HEK293 (cell line): ENCODE measurements around the gene NEXN.

Experiments used
- OVOL3 ChIP-seq: fragments of 450-650 bp; formaldehyde crosslinking; IDR thresholded peaks from 2 replicates; pipeline ENCODE4 v1.5.1; 2016; ENCODE audit warnings: missing biosample characterization, missing genetic modification characterization
- PRDM1 ChIP-seq: fragments of 450-650 bp; formaldehyde crosslinking; IDR thresholded peaks from 2 replicates; pipeline ENCODE4; 2016; ENCODE audit warnings: missing biosample characterization, missing genetic modification characterization
- RBAK ChIP-seq: fragments of 450-650 bp; formaldehyde crosslinking; IDR thresholded peaks from 2 replicates; pipeline ENCODE4 v1.5.1; 2016; ENCODE audit warnings: missing biosample characterization, missing genetic modification characterization
- SCRT1 ChIP-seq: fragments of 450-650 bp; formaldehyde crosslinking; IDR thresholded peaks from 2 replicates; pipeline ENCODE4 v1.5.1; 2016; ENCODE audit warnings: missing biosample characterization, missing genetic modification characterization, borderline replicate concordance
- SP2 ChIP-seq: fragments of 450-650 bp; formaldehyde crosslinking; IDR thresholded peaks from 2 replicates; pipeline ENCODE4 v1.5.1; 2016; ENCODE audit warnings: missing biosample characterization, missing genetic modification characterization
- ZBTB10 ChIP-seq: fragments of 450-650 bp; formaldehyde crosslinking; IDR thresholded peaks from 2 replicates; pipeline ENCODE4 v1.5.1; 2016; ENCODE audit warnings: missing biosample characterization, missing genetic modification characterization
- ZFHX2 ChIP-seq: fragments of 450-650 bp; formaldehyde crosslinking; conservative IDR thresholded peaks from 2 replicates; pipeline ENCODE4 v1.5.1; 2016; ENCODE audit warnings: missing biosample characterization, missing genetic modification characterization
- ZFP41 ChIP-seq: fragments of 450-650 bp; formaldehyde crosslinking; IDR thresholded peaks from 2 replicates; pipeline ENCODE4 v1.5.1; 2016; ENCODE audit warnings: missing biosample characterization, missing genetic modification characterization, borderline replicate concordance
- ZNF112 ChIP-seq: fragments of 450-650 bp; formaldehyde crosslinking; IDR thresholded peaks from 2 replicates; pipeline ENCODE4 v1.5.0; 2017; ENCODE audit warnings: missing biosample characterization, missing genetic modification characterization
- ZNF121 ChIP-seq: fragments of 450-650 bp; formaldehyde crosslinking; IDR thresholded peaks from 2 replicates; pipeline ENCODE4 v1.5.1; 2016; ENCODE audit warnings: missing biosample characterization, missing genetic modification characterization
- ZNF146 ChIP-seq: fragments of 450-650 bp; formaldehyde crosslinking; IDR thresholded peaks from 2 replicates; pipeline ENCODE4 v1.5.1; 2016; ENCODE audit warnings: missing biosample characterization, missing genetic modification characterization
- ZNF157 ChIP-seq: fragments of 450-650 bp; formaldehyde crosslinking; IDR thresholded peaks from 2 replicates; pipeline ENCODE4 v1.5.1; 2016; ENCODE audit warnings: missing biosample characterization, missing genetic modification characterization
- ZNF16 ChIP-seq: fragments of 450-650 bp; formaldehyde crosslinking; IDR thresholded peaks from 2 replicates; pipeline ENCODE4 v1.5.1; 2016; ENCODE audit warnings: low read depth, missing biosample characterization, missing genetic modification characterization
- ZNF18 ChIP-seq: fragments of 450-650 bp; formaldehyde crosslinking; IDR thresholded peaks from 2 replicates; pipeline ENCODE4 v1.5.1; 2016; ENCODE audit warnings: missing biosample characterization, missing genetic modification characterization
- ZNF184 ChIP-seq: fragments of 450-650 bp; IDR thresholded peaks from 2 replicates; pipeline ENCODE4 v1.5.1; 2018; ENCODE audit warnings: missing biosample characterization, mild to moderate bottlenecking, missing genetic modification characterization
- ZNF2 ChIP-seq: fragments of 450-650 bp; formaldehyde crosslinking; IDR thresholded peaks from 2 replicates; pipeline ENCODE4 v1.5.1; 2016; ENCODE audit warnings: missing biosample characterization, missing genetic modification characterization
- ZNF223 ChIP-seq: fragments of 450-650 bp; formaldehyde crosslinking; IDR thresholded peaks from 2 replicates; pipeline ENCODE4 v1.5.1; 2016; ENCODE audit warnings: missing biosample characterization, missing genetic modification characterization
- ZNF248 ChIP-seq: fragments of 450-650 bp; formaldehyde crosslinking; IDR thresholded peaks from 2 replicates; pipeline ENCODE4 v1.5.1; 2017; ENCODE audit warnings: missing biosample characterization, missing genetic modification characterization
- ZNF302 ChIP-seq: fragments of 450-650 bp; formaldehyde crosslinking; IDR thresholded peaks from 2 replicates; pipeline ENCODE4 v1.5.1; 2016; ENCODE audit warnings: missing biosample characterization, missing genetic modification characterization, low read depth
- ZNF324 ChIP-seq: fragments of 450-650 bp; formaldehyde crosslinking; IDR thresholded peaks from 2 replicates; pipeline ENCODE4 v1.5.1; 2016; ENCODE audit warnings: missing biosample characterization, missing genetic modification characterization
- ZNF391 ChIP-seq: fragments of 450-650 bp; formaldehyde crosslinking; IDR thresholded peaks from 2 replicates; pipeline ENCODE4 v1.5.1; 2016; ENCODE audit warnings: low read depth, missing biosample characterization, missing genetic modification characterization, borderline replicate concordance
- ZNF473 ChIP-seq: fragments of 450-650 bp; formaldehyde crosslinking; IDR thresholded peaks from 2 replicates; pipeline ENCODE4 v1.5.1; 2017; ENCODE audit warnings: missing biosample characterization, missing genetic modification characterization
- ZNF530 ChIP-seq: fragments of 450-650 bp; formaldehyde crosslinking; IDR thresholded peaks from 2 replicates; pipeline ENCODE4 v1.5.1; 2016; ENCODE audit warnings: low read depth, missing biosample characterization, missing genetic modification characterization
- ZNF555 ChIP-seq: fragments of 450-650 bp; formaldehyde crosslinking; conservative IDR thresholded peaks from 2 replicates; pipeline ENCODE4 v1.5.1; 2017; ENCODE audit warnings: missing biosample characterization, mild to moderate bottlenecking, missing genetic modification characterization, inconsistent platforms
- ZNF561 ChIP-seq: fragments of 450-650 bp; IDR thresholded peaks from 2 replicates; pipeline ENCODE4 v1.5.1; 2018; ENCODE audit warnings: missing biosample characterization, missing genetic modification characterization, borderline replicate concordance
- ZNF621 ChIP-seq: fragments of 450-650 bp; formaldehyde crosslinking; IDR thresholded peaks from 2 replicates; pipeline ENCODE4 v1.5.1; 2017; ENCODE audit warnings: missing biosample characterization, missing genetic modification characterization
- ZNF654 ChIP-seq: fragments of 450-650 bp; formaldehyde crosslinking; IDR thresholded peaks from 2 replicates; pipeline ENCODE4 v1.5.1; 2016; ENCODE audit warnings: low read depth, missing biosample characterization, missing genetic modification characterization
- ZNF670 ChIP-seq: fragments of 450-650 bp; formaldehyde crosslinking; IDR thresholded peaks from 2 replicates; pipeline ENCODE4 v1.5.1; 2016; ENCODE audit warnings: missing biosample characterization, missing genetic modification characterization, low read depth
- ZNF701 ChIP-seq: fragments of 450-650 bp; formaldehyde crosslinking; IDR thresholded peaks from 2 replicates; pipeline ENCODE4 v1.5.1; 2016; ENCODE audit warnings: missing biosample characterization, missing genetic modification characterization
- ZNF704 ChIP-seq: fragments of 450-650 bp; formaldehyde crosslinking; IDR thresholded peaks from 2 replicates; pipeline ENCODE4 v1.5.1; 2016; ENCODE audit warnings: missing biosample characterization, missing genetic modification characterization
- ZNF785 ChIP-seq: fragments of 450-650 bp; formaldehyde crosslinking; IDR thresholded peaks from 2 replicates; pipeline ENCODE4 v1.5.1; 2016; ENCODE audit warnings: missing biosample characterization, missing genetic modification characterization
- TF ChIP-seq, protein P1 (sequence below): fragments of 450-650 bp; formaldehyde crosslinking; IDR thresholded peaks from 2 replicates; pipeline ENCODE4 v1.5.1; 2016; ENCODE audit warnings: missing biosample characterization, missing genetic modification characterization
- TF ChIP-seq, protein P2 (sequence below): fragments of 450-650 bp; formaldehyde crosslinking; IDR thresholded peaks from 2 replicates; pipeline ENCODE4 v1.5.1; 2016; ENCODE audit warnings: missing biosample characterization, missing genetic modification characterization, borderline replicate concordance

NEXN gene

GRCh38 chr1:77888081-77888780, at the start of gene NEXN (continued):
- TF ChIP-seq ZNF18 (tag by site-specific recombination) (0 out of 2 replicates have a peak, but pooled peaks have one; percentile 20), ZBTB10 (tag by site-specific recombination) (no peak), ZNF2 (peak; percentile 78), ZNF248 (tag by site-specific recombination) (no peak), ZNF146 (tag by site-specific recombination) (no peak), ZFP41 (tag by site-specific recombination) (no peak), ZNF530 (tag by site-specific recombination) (0 out of 2 replicates have a peak, but pooled peaks have one; percentile 39), ZNF16 (tag by site-specific recombination) (0 out of 2 replicates have a peak, but pooled peaks have one; percentile 13), PRDM1 (tag by site-specific recombination) (0 out of 2 replicates have a peak, but pooled peaks have one; percentile 25), ZNF704 (tag by site-specific recombination) (no peak), ZNF621 (tag by site-specific recombination) (no peak), ZNF324 (0 out of 2 replicates have a peak, but pooled peaks have one; percentile 39), OVOL3 (tag by site-specific recombination) (0 out of 2 replicates have a peak, but pooled peaks have one; percentile 17), ZNF701 (tag by site-specific recombination) (no peak), ZNF654 (tag by site-specific recombination) (no peak), SP2 (tag by site-specific recombination) (no peak), ZNF184 (tag by site-specific recombination) (no peak), ZNF157 (no peak), ZFHX2 (tag by site-specific recombination) (peak; percentile 50; the same call in 1 of the 2 replicates), ZNF302 (no peak), ZNF473 (tag by site-specific recombination) (no peak), ZNF112 (tag by site-specific recombination) (no peak), ZNF391 (tag by site-specific recombination) (peak; percentile 67; the same call in 1 of the 2 replicates), RBAK (tag by site-specific recombination) (no peak), ZNF223 (tag by site-specific recombination) (no peak), ZNF785 (tag by site-specific recombination) (no peak), ZNF121 (tag by site-specific recombination) (0 out of 2 replicates have a peak, but pooled peaks have one; percentile 13), SCRT1 (tag by site-specific recombination) (no peak), ZNF670 (no peak), ZNF561 (tag by site-specific recombination) (peak; percentile 87), ZNF555 (tag by site-specific recombination) (no peak)
- TF ChIP-seq, protein P1, sequence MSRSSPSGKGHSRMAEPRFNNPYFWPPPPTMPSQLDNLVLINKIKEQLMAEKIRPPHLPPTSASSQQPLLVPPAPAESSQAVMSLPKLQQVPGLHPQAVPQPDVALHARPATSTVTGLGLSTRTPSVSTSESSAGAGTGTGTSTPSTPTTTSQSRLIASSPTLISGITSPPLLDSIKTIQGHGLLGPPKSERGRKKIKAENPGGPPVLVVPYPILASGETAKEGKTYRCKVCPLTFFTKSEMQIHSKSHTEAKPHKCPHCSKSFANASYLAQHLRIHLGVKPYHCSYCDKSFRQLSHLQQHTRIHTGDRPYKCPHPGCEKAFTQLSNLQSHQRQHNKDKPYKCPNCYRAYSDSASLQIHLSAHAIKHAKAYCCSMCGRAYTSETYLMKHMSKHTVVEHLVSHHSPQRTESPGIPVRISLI (tag by site-specific recombination), result no peak
- TF ChIP-seq, protein P2, sequence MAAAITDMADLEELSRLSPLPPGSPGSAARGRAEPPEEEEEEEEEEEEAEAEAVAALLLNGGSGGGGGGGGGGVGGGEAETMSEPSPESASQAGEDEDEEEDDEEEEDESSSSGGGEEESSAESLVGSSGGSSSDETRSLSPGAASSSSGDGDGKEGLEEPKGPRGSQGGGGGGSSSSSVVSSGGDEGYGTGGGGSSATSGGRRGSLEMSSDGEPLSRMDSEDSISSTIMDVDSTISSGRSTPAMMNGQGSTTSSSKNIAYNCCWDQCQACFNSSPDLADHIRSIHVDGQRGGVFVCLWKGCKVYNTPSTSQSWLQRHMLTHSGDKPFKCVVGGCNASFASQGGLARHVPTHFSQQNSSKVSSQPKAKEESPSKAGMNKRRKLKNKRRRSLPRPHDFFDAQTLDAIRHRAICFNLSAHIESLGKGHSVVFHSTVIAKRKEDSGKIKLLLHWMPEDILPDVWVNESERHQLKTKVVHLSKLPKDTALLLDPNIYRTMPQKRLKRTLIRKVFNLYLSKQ (tag by site-specific recombination), result no peak
